ENCODE measurements around the gene CCDC137. TPM values are rescaled to one million over a fixed set of nuclear protein-coding genes. Genes with fewer than 3 reads are reported as not detected.

CCDC137 gene
- total and polyA plus RNA-seq, 2 of the 13 experiments (the other 11 are each of a cell fraction or from before 2014, with no cell fraction given), result 14.6 to 39.1 TPM

DNA sequence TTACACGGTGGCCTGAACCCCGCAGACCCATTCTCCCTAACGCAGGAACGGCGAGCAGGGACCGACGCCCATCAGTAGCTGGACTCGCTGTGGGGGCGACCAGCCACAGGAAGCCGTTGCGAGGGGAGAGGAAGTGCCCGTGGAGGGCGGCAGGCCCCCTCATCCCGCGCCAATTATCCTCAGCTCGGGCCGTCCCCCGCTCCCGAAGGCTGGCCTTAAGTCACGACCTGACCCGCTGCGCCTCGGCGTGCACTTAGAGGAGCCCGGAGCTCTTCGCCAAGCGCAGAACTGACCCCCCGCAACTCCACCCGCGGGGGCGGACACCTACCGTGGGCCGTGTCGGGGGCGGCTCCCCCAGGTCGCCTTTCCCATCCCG, 16.7 kb downstream of the CCDC137 start (continued):
- TF ChIP-seq AGO1 (IDR thresholded peaks at IDR 0.05; ENCODE audit: low read depth, low read length, poor library complexity, severe bottlenecking), result peak; percentile 3
- no peak for TF ChIP-seq TCF7L2 (IDR thresholded peaks at IDR 0.05; ENCODE audit: low read depth, low read length)
- TF ChIP-seq AGO2 (optimal IDR thresholded peaks at IDR 0.05; ENCODE audit: low read depth, low read length), result peak; percentile 12
- TF ChIP-seq ZNF138 (CRISPR knock-in tag; IDR thresholded peaks at IDR 0.05; ENCODE audit: low read depth), result 0 out of 2 replicates have a peak, but pooled peaks have one; percentile 5
- 0 out of 2 replicates have a peak, but pooled peaks have one; percentile 35 for TF ChIP-seq ZNF83 (CRISPR knock-in tag; IDR thresholded peaks at IDR 0.05; ENCODE audit: borderline replicate concordance)
- no peak for TF ChIP-seq NRL (CRISPR knock-in tag; IDR thresholded peaks at IDR 0.05; ENCODE audit: borderline replicate concordance)
- TF ChIP-seq ZNF761 (CRISPR knock-in tag; conservative IDR thresholded peaks at IDR 0.05), result no peak
- TF ChIP-seq IRF2 (CRISPR knock-in tag; IDR thresholded peaks at IDR 0.05), result no peak
- 0 out of 2 replicates have a peak, but pooled peaks have one; percentile 40 for TF ChIP-seq ZNF235 (CRISPR knock-in tag; IDR thresholded peaks at IDR 0.05; ENCODE audit: borderline replicate concordance)

DNA sequence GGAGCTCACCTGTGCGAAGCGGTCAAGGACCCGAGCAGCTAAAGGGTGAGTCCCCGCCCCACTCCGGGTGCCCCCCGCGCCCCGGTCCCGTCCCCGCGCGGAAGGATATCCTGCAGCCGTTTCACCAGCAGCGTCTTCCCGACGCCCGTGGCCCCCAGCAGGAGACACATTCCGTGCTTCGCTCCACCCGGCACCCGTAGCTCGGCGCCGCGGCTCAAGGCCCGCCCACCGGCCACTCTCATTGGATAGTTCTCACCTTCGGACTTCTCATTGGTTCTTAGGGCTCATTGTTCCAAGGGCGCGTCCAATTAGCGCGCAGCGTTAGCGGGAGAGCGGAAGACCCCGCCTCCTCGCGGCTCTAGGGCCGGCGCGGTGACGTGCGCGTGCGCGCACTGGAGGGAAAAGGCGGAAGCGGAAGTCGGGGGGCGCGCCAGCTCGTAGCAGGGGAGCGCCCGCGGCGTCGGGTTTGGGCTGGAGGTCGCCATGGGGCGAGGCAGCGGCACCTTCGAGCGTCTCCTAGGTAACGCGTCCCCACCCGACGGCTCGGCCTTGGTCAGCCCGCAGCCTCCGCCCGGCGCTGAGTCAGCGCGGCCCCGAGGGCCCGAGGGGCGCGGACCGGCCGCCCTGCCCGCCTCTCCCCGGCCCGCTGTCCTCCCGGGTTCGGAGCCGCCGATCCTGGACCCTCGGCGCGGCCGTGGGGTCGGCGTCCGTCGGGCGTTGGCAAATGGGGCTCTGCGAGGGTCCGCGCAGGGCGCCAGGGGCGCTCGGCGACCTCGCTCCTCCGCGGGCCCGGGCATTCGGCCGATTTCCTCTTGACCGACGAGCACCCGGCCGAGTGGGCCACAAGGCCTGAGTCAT, 17.3 kb downstream of the CCDC137 start, which contains the start of the genes ARL16 and HGS:
ARL16 (minus strand) TSS at position 214 of the 858 bp plus-strand sequence; CDS start at position 170, 44 bp downstream.
HGS (plus strand) TSS at position 428 of the 858 bp plus-strand sequence; CDS start at position 484, 56 bp downstream.
- POLR2A ChIA-PET, result interaction anchor here (0.5 to 4.5 kb wide), 26 partner anchors 9 to 1887 kb away, joined by 3 to 124 read pairs (median 4); partner anchors contain the start of genes CBX8, CCDC137, FAAP100 and MCRIP1
- in situ Hi-C loops (cut with HindIII; ENCODE audit: extremely low pct_ligation_motif_present, low pct_unique_long_range_greater_than_20kb), result no loop called here
- WGBS (ENCODE audit: low lambda C conversion rate), result 0% methylated on average over 33 of the region's 112 CpGs
- Histone ChIP-seq H3K9ac (ENCODE audit: insufficient read depth, low read depth, low read length) (peak within 1 kb of the TSS; percentile 94), H3K27me3 (ENCODE audit: control insufficient read depth in 1 of 2, insufficient read depth in 2 of 2, low read length in 2 of 2) (no peaks in the 10 kb centered on the region; a peak in 1 of 5 replicates), H3K9me3 (ENCODE audit: low read length) (no peaks in the 10 kb centered on the region), H3K4me2 (ENCODE audit: low read depth, low read length) (peak within 1 kb of the TSS; percentile 94), H3K36me3 (replicated peaks in 1 of 2; ENCODE audit: control insufficient read depth in 1 of 2, insufficient read depth in 2 of 2, low read length in 2 of 2) (peaks cover 27 to 36% of the 10 kb centered on the region in 2 experiments; a peak in 4 of 5 replicates), H3K27ac (ENCODE audit: extremely low read length, insufficient read depth, low read length) (peak within 1 kb of the TSS; percentile 68), H3K79me2 (ENCODE audit: insufficient read depth, low read length) (peaks cover 35% of the 10 kb centered on the region), H3K4me3 (replicated peaks in 1 of 3; ENCODE audit: insufficient read depth in 1 of 3, low read depth in 2 of 3, low read length in 3 of 3) (peak within 1 kb of the TSS; percentile 94 to 99 (median 97)), H4K20me1 (ENCODE audit: insufficient read depth, low read length) (no peaks in the 10 kb centered on the region), H2AFZ (ENCODE audit: low read length) (no peak within 1 kb of the TSS), H3K4me1 (ENCODE audit: insufficient read depth, low read length) (peaks cover 43% of the 10 kb centered on the region)
- CTCF ChIA-PET (ENCODE audit: low intra/inter-chr PET ratio, low total read pairs), result no interaction called here
- DNase-seq (ENCODE audit: low spot score) (peak; percentile 99), FAIRE-seq (peak; percentile 98), ATAC-seq (peak; percentile 92)
- no TSS peak for BruUV-seq (replicated peaks)
- intact Hi-C loops (cut with micrococcal nuclease; ENCODE audit: unreplicated experiment), result no loop called here
- TF ChIP-seq LCORL (IDR thresholded peaks at IDR 0.05) (no peak), LCORL (CRISPR knock-in tag; IDR thresholded peaks at IDR 0.05) (peak; percentile 29; the same call in 1 of the 2 replicates), ZBTB7A (CRISPR knock-in tag; IDR thresholded peaks at IDR 0.05) (no peak), ZNF235 (CRISPR knock-in tag; IDR thresholded peaks at IDR 0.05; ENCODE audit: borderline replicate concordance) (0 out of 2 replicates have a peak, but pooled peaks have one; percentile 34), CBX5 (CRISPR knock-in tag; IDR thresholded peaks at IDR 0.05; ENCODE audit: borderline replicate concordance) (peak; percentile 17; the same call in 1 of the 2 replicates), HES4 (CRISPR knock-in tag; IDR thresholded peaks at IDR 0.05; ENCODE audit: borderline replicate concordance) (0 out of 2 replicates have a peak, but pooled peaks have one; percentile 39), NAIF1 (CRISPR knock-in tag; IDR thresholded peaks at IDR 0.05; ENCODE audit: borderline replicate concordance) (no peak), SP4 (CRISPR knock-in tag; IDR thresholded peaks at IDR 0.05) (peak; percentile 95), MED8 (CRISPR knock-in tag; IDR thresholded peaks at IDR 0.05; ENCODE audit: insufficient replicate concordance) (peak; percentile 64), ELK4 (CRISPR knock-in tag; IDR thresholded peaks at IDR 0.05; ENCODE audit: borderline replicate concordance) (0 out of 2 replicates have a peak, but pooled peaks have one; percentile 11), HNRNPLL (IDR thresholded peaks at IDR 0.05; ENCODE audit: low read depth, low read length, poor library complexity, severe bottlenecking) (peak; percentile 65), CBFB (CRISPR knock-in tag; IDR thresholded peaks at IDR 0.05) (peak; percentile 85), ZNF883 (CRISPR knock-in tag; IDR thresholded peaks at IDR 0.05; ENCODE audit: not compliant biosample characterization) (peak; percentile 63), KMT2A (CRISPR knock-in tag; IDR thresholded peaks at IDR 0.05) (peak; percentile 82; the same call in 1 of the 2 replicates)
